ENCODE measurements around the gene DENND1A.

- TF ChIP-seq CTCF (IDR thresholded peaks at IDR 0.05) (no peak), EP300 (IDR thresholded peaks at IDR 0.05) (no peak), POLR2A (IDR thresholded peaks at IDR 0.05) (no peak), POLR2AphosphoS5 (IDR thresholded peaks at IDR 0.05) (no peak)
Measured at GRCh38 chr9:123710299-123710698, 219.6 kb downstream of the DENND1A start.
